GM12891 (cell line): Measurements from ENCODE around the gene RPAIN.

Experiments
- PAX5 ChIP-seq: IDR thresholded peaks from 2 replicates; pipeline ENCODE4 v1.6.1; 2011; ENCODE audit warnings: low read length, moderate library complexity, mild to moderate bottlenecking; ENCODE audit not compliant: insufficient read depth, severe bottlenecking
- POLR2A ChIP-seq: IDR thresholded peaks from 2 replicates; pipeline ENCODE4 v1.6.1; 2011; ENCODE audit warnings: low read depth, low read length, control low read depth
- POLR2AphosphoS5 ChIP-seq: IDR thresholded peaks from 2 replicates; pipeline ENCODE4 v1.6.1; 2011; ENCODE audit warnings: low read depth, low read length, control low read depth
- SPI1 ChIP-seq: IDR thresholded peaks from 2 replicates; pipeline ENCODE4 v1.6.1; 2011; ENCODE audit warnings: low read depth, low read length, control low read depth
- TAF1 ChIP-seq: IDR thresholded peaks from 2 replicates; pipeline ENCODE4 v1.6.1; 2011; ENCODE audit warnings: low read depth, low read length, control low read depth

- TF ChIP-seq POLR2A, result 0 out of 2 replicates have a peak, but pooled peaks have one; percentile 15
- no peak for TF ChIP-seq POLR2AphosphoS5
- no peak for TF ChIP-seq SPI1
- no peak for TF ChIP-seq TAF1
- TF ChIP-seq PAX5, result no peak
These were observed 9.4 kb downstream of the RPAIN start for GRCh38 chr17:5429191-5429887.
